K562 (cell line): Measurements from ENCODE around the gene SCLT1. TPM values are rescaled to one million over a fixed set of nuclear protein-coding genes. Genes with fewer than 3 reads are reported as not detected.

ENCODE experiments used
- ATAC-seq: fragments of 200-7000 bp; cut with Tn5 transposase; 3 replicates; pipeline ENCODE4 v1.9.1; 2020; ENCODE audit warnings: moderate library complexity
- Bru-seq: library from RNA; stranded (reverse); fragments of 400-500 nt; gene quantifications from one replicate; lab custom pipeline; 2021; lab: Mats Ljungman, UMichigan
- BruChase-seq, 2 experiments: library from RNA; stranded (reverse); fragments of 400-500 nt; gene quantifications; one replicate each; lab custom pipeline; 2021; lab: Mats Ljungman, UMichigan
- BruUV-seq: library from RNA; stranded (reverse); fragments of 400-500 nt; replicated peaks from 2 replicates; lab custom pipeline; 2021; lab: Mats Ljungman, UMichigan
- CTCF ChIA-PET: fragments of 300-600 bp; formaldehyde crosslinking; extraction: SDS; loops from one replicate; lab custom pipeline; 2021; ENCODE audit warnings: low intra/inter-chr PET ratio; lab: Yijun Ruan, JAX
- POLR2A ChIA-PET: fragments of 300-600, 350-650 bp; sonication (Branson Sonifier 250); formaldehyde crosslinking; extraction: SDS; loops from one replicate; lab custom pipeline; 2021; ENCODE audit warnings: antibody characterized with exemption, inconsistent platforms; lab: Yijun Ruan, JAX
- DNase-seq, 4 experiments: peaks; one replicate each; pipeline versions ENCODE4 v3.0.0 to v3.0.0-alpha.2; 2011 to 2018; ENCODE audit warnings: low spot score in 3 of 4, mixed read lengths in 3 of 4; ENCODE audit errors: extremely low read depth in 1 of 4
- FAIRE-seq: peaks from 2 replicates; lab custom pipeline; 2011; peaks lifted over from hg19 to GRCh38; lab: Jason Lieb, UNC
- H2AFZ ChIP-seq: 2 replicates; pipeline ENCODE4 v1.6.0; 2011; ENCODE audit warnings: low read depth, low read length, control low read depth, inconsistent platforms
- H3K27ac ChIP-seq: fragments of 200-600 bp; 3 replicates; pipeline ENCODE4 v1.8.0; 2011; ENCODE audit warnings: low read depth, mild to moderate bottlenecking, control low read depth, inconsistent platforms, low read length, moderate library complexity, mixed read lengths; ENCODE audit errors: extremely low read depth
- H3K27me3 ChIP-seq, 2 experiments: fragments of 300-600 bp in 1 of 2; 2 replicates in 1 of 2; 3 replicates in 1 of 2; pipeline versions ENCODE4 v1.6.0 to v1.8.0; 2011; ENCODE audit warnings: inconsistent platforms in 2 of 2, low read length in 2 of 2, mild to moderate bottlenecking in 1 of 2, mixed read lengths in 1 of 2, moderate library complexity in 1 of 2; ENCODE audit not compliant: control insufficient read depth in 2 of 2, insufficient read depth in 2 of 2
- H3K36me3 ChIP-seq: fragments of 300-600 bp; 3 replicates; pipeline ENCODE4 v1.8.0; 2011; ENCODE audit warnings: mild to moderate bottlenecking, low read length, inconsistent platforms; ENCODE audit not compliant: control insufficient read depth, insufficient read depth
- H3K4me1 ChIP-seq, 2 experiments: fragments of 200-600 bp in 1 of 2; replicated peaks in 1 of 2; 2 replicates in 1 of 2; 3 replicates in 1 of 2; pipeline versions ENCODE4 v1.5.1 to v1.8.0; 2011; ENCODE audit warnings: inconsistent platforms in 2 of 2, low read length in 2 of 2, mild to moderate bottlenecking in 1 of 2, mixed read lengths in 1 of 2, moderate library complexity in 1 of 2; ENCODE audit not compliant: control insufficient read depth in 2 of 2, insufficient read depth in 2 of 2
- H3K4me2 ChIP-seq: 2 replicates; pipeline ENCODE4 v1.6.1; 2011; ENCODE audit warnings: low read length, control low read depth, inconsistent platforms, mixed read lengths; ENCODE audit not compliant: insufficient read depth
- H3K4me3 ChIP-seq: fragments of 200-600 bp; sonication (generic), shearing (Covaris generic); 2 replicates; pipeline ENCODE4 v1.5.1; 2016; ENCODE audit warnings: control low read depth, inconsistent platforms
- H3K79me2 ChIP-seq: fragments of 200-600 bp; 3 replicates; pipeline ENCODE4 v1.8.0; 2011; ENCODE audit warnings: low read length, inconsistent platforms; ENCODE audit not compliant: control insufficient read depth, insufficient read depth
- H3K9ac ChIP-seq, 2 experiments: 2 replicates each; pipeline versions ENCODE4 v1.6.0 to v1.6.1; 2011; ENCODE audit warnings: low read depth in 2 of 2, low read length in 2 of 2, control low read depth in 1 of 2, inconsistent platforms in 1 of 2, mild to moderate bottlenecking in 1 of 2, mixed read lengths in 1 of 2; ENCODE audit not compliant: insufficient read depth in 1 of 2
- H3K9me1 ChIP-seq: one replicate; pipeline ENCODE4 v1.6.0; 2011; ENCODE audit warnings: inconsistent platforms, mild to moderate bottlenecking, low read length, moderate library complexity; ENCODE audit not compliant: control insufficient read depth, insufficient read depth
- H3K9me3 ChIP-seq: replicated peaks from 2 replicates; pipeline ENCODE4 v1.5.1; 2011; ENCODE audit warnings: low read depth, low read length, inconsistent platforms; ENCODE audit not compliant: control insufficient read depth, insufficient read depth
- H4K20me1 ChIP-seq: replicated peaks from 2 replicates; pipeline ENCODE4 v1.6.1; 2011; ENCODE audit warnings: low read length, inconsistent platforms, mixed read lengths; ENCODE audit not compliant: control insufficient read depth, insufficient read depth
- FOXK2 ChIP-seq, 2 experiments: fragments of 450-650 bp; IDR thresholded peaks in 1 of 2; conservative IDR thresholded peaks in 1 of 2; 2 replicates each; pipeline ENCODE4 v1.6.1; 2016; ENCODE audit warnings: low read depth in 2 of 2, mild to moderate bottlenecking in 1 of 2
- KAT8 ChIP-seq: fragments of 450-650 bp; IDR thresholded peaks from 2 replicates; pipeline ENCODE4 v1.6.1; 2016; ENCODE audit warnings: low read depth, mild to moderate bottlenecking
- NCOA1 ChIP-seq: fragments of 450-650 bp; IDR thresholded peaks from 2 replicates; pipeline ENCODE4 v1.6.1; 2016; ENCODE audit warnings: low read depth
- POLR2AphosphoS5 ChIP-seq: IDR thresholded peaks from 2 replicates; pipeline ENCODE4 v1.6.1; 2011; ENCODE audit warnings: mild to moderate bottlenecking, low read depth, low read length, moderate library complexity; ENCODE audit not compliant: control insufficient read depth, insufficient read depth
- POLR2H ChIP-seq: IDR thresholded peaks from 2 replicates; pipeline ENCODE4 v1.6.1; 2016; ENCODE audit warnings: missing genetic modification characterization, low read depth, mild to moderate bottlenecking, control low read depth, missing compliant biosample characterization, moderate library complexity
- RNF2 ChIP-seq: sonication (generic); IDR thresholded peaks from 2 replicates; pipeline ENCODE4 v1.6.1; 2016
- SP1 ChIP-seq: sonication (generic); formaldehyde crosslinking; IDR thresholded peaks from 2 replicates; pipeline ENCODE4 v1.8.1; 2022; ENCODE audit warnings: mild to moderate bottlenecking, missing genetic modification reagents
- WGBS: fragments of 100-300 bp; shearing (Covaris generic); methylation state at CpG from one replicate; pipeline ENCODE4 v1.1.6; 2016; ENCODE audit warnings: low coverage, mixed read lengths; ENCODE audit not compliant: insufficient coverage; ENCODE audit errors: missing lambda C conversion rate; 5-methylcytosine and 5-hydroxymethylcytosine counted together
- in situ Hi-C: fragments of 300-500 bp; cut with MboI; formaldehyde crosslinking; loops from 4 replicates; pipeline ENCODE4 v1.15.0; 2018; ENCODE audit warnings: inconsistent platforms, mixed read lengths
- intact Hi-C: fragments of 100-400 bp; cut with micrococcal nuclease; formaldehyde crosslinking; loops from 2 replicates; pipeline ENCODE4 v1.14.2; 2022
- long read RNA-seq, 3 experiments: library from polyadenylated mRNA in 2 of 3; library from RNA in 1 of 3; unstranded in 2 of 3; stranded (forward) in 1 of 3; transcript quantifications; one replicate each; pipeline ENCODE4 v2.0.0, GENCODE V29; 2019 to 2022
- polyA minus RNA-seq, 3 experiments: library from RNA; depleted of rRNA, polyadenylated mRNA; stranded (reverse); fragments of >200 nt; gene quantifications; 2 replicates each; pipeline ENCODE4 v1.2.3, GENCODE V29; 2011
- polyA plus RNA-seq, 8 experiments: library from polyadenylated mRNA; depleted of rRNA in 4 of 8; stranded (reverse) in 5 of 8; unstranded in 3 of 8; fragments of >200 nt; fragmentation: Nextera tagmentation in 2 of 8; fragmentation: Illumina TruSeq in 1 of 8; extraction: Ambion mirVana in 2 of 8; extraction: Trizol in 1 of 8; gene quantifications; 2 replicates each; pipeline versions ENCODE4 v1.2.1 to v1.2.3, GENCODE V29; 2011 to 2014; ENCODE audit warnings: inconsistent platforms in 1 of 8, missing spikeins in 1 of 8
- total RNA-seq, 7 experiments: library from RNA; depleted of rRNA in 6 of 7; stranded (reverse); fragments of >200 nt in 6 of 7; fragmentation: Illumina TruSeq in 2 of 7; extraction: Trizol in 2 of 7; gene quantifications; 2 replicates each; pipeline versions ENCODE4 v1.2.1 to v1.2.3, GENCODE V29; 2011 to 2021; ENCODE audit warnings: low replicate concordance in 1 of 7
- TF ChIP-seq, protein P1 (sequence below), 2 experiments: fragments of 450-650 bp; IDR thresholded peaks; 2 replicates each; pipeline ENCODE4 v1.6.1; 2016
- TF ChIP-seq, protein P2 (sequence below): IDR thresholded peaks from 2 replicates; pipeline ENCODE4 v1.6.1; 2012; ENCODE audit warnings: low read depth, low read length, improper control_type of control experiment, borderline replicate concordance
- TF ChIP-seq, protein P3 (sequence below): fragments of 200-800 bp; sonication (Bioruptor generic); IDR thresholded peaks from 2 replicates; pipeline ENCODE4 v1.6.1; 2017; ENCODE audit warnings: missing genetic modification characterization, missing compliant biosample characterization

SCLT1 gene
- total RNA-seq (2011; cell fraction: chromatin; rRNA removed; ENCODE audit: low replicate concordance), result 30.0 and 69.2 TPM in 2 replicates
- 20.5 and 23.8 TPM in 2 replicates for total RNA-seq (2011; cell fraction: nucleolus; rRNA removed)
- total RNA-seq (2011; cell fraction: nucleoplasm; rRNA removed), result 52.6 and 114 TPM in 2 replicates
- 21.7 TPM in 2 replicates for total RNA-seq (2014; rRNA removed)
- 31.9 and 35.5 TPM in 2 replicates for total RNA-seq (2014; rRNA removed; fragmentation: Illumina TruSeq; extraction: Trizol)
- total RNA-seq (2015; rRNA removed; fragmentation: Illumina TruSeq; extraction: Trizol), result 27.0 and 31.6 TPM in 2 replicates
- 21.3 and 22.2 TPM in 2 replicates for total RNA-seq (2021)
- polyA plus RNA-seq (2011; rRNA removed), result 20.9 and 24.8 TPM in 2 replicates
- 6.5 and 12.9 TPM in 2 replicates for polyA plus RNA-seq (2011; cell fraction: cytosol; rRNA removed)
- 14.5 and 14.8 TPM in 2 replicates for polyA plus RNA-seq (2011; cell fraction: nucleus; rRNA removed)
- 15.2 and 19.8 TPM in 2 replicates for polyA plus RNA-seq (2012)
- 19.1 and 24.2 TPM in 2 replicates for polyA plus RNA-seq (2014; fragmentation: Illumina TruSeq; extraction: Trizol)
- 1 to 10 TPM; 8.0 to 8.6 TPM for polyA plus RNA-seq (2014; fragmentation: Nextera tagmentation; extraction: Ambion mirVana)
- polyA plus RNA-seq (2014; rRNA removed), result 20.4 and 24.9 TPM in 2 replicates
- 28.0 and 35.2 TPM in 2 replicates for polyA minus RNA-seq (2011; rRNA and poly(A)+ RNA removed)
- polyA minus RNA-seq (2011; cell fraction: cytosol; rRNA and poly(A)+ RNA removed), result 9.6 and 11.6 TPM in 2 replicates
- polyA minus RNA-seq (2011; cell fraction: nucleus; rRNA and poly(A)+ RNA removed), result 53.2 and 64.3 TPM in 2 replicates
- percentile 72 among the genes with signal in this experiment for Bru-seq, nascent RNA
- percentile 80 among the genes with signal in this experiment for BruChase-seq, experiment 1, labeled RNA remaining after a 2-hour chase
- percentile 77 among the genes with signal in this experiment for BruChase-seq, experiment 2, labeled RNA remaining after a 6-hour chase
- long read RNA-seq, experiment 1, transcript SCLT1-209 (5 exons, 1,696 nt), result minor isoform, 19 of 119 reads
- long read RNA-seq, experiment 1, transcript SCLT1-201 (21 exons, 3,055 nt), result major isoform, 34 of 119 reads
- long read RNA-seq, experiment 1, transcript SCLT1-208 (6 exons, 2,096 nt), result minor isoform, 12 of 119 reads
- long read RNA-seq, experiment 1, partial matches to known transcripts, result 12 of 119 reads
- long read RNA-seq, experiment 1, other reads (novel, unspliced or antisense), result 41 of 119 reads
- long read RNA-seq, experiment 2, partial matches to known transcripts, result 8 of 19 reads
- long read RNA-seq, experiment 2, other reads (novel, unspliced or antisense), result 7 of 19 reads
- long read RNA-seq, experiment 3, partial matches to known transcripts, result 11 of 26 reads
- long read RNA-seq, experiment 3, other reads (novel, unspliced or antisense), result 9 of 26 reads

DNA sequence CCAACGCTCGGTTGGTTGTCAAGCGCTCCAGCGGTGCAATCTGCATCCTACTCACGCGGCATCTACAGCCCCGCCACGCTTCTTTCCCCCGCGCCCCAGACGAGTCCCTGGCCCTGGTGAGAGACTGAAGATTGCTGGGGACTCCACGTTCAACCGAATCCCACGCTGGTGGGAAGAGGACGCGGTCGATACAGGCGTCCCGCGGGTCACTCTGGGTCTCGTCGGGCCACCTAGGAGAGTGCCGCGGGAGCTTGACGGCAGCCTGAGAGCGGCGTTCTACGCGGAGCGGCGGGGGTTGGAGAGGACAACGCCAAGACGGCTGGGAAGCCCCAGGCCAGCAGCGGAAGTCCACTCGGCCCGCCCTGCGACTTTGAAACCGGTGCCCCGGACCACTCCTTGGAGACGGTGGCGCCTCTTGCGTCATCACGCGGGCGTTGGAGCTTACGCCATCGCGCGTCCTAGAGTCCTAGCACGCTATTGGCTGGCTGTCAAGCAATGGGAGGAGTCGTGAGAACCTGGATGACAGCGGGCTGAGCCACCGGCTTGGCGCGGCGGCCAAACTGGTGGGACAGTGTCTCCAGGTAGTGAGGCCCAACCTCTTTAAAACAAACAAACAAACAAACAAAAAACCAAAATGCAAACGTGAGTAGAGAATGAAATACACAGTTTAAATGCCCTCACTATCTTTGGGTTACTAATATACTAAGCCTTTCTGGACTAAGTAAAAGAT lies at the start of gene SCLT1:
Gene SCLT1 (minus strand): TSS at position 349 of the 730 bp plus-strand sequence. CDS start 436 bp downstream, outside the sequence.
- Histone ChIP-seq H3K4me3 (peak within 1 kb of the TSS; percentile 68), H3K79me2 (peaks cover 87% of the 10 kb centered on the region), H3K4me2 (peak within 1 kb of the TSS; percentile 87), H3K4me1 (peaks cover 0 to 5% of the 10 kb centered on the region in 2 experiments; a peak in 4 of 5 replicates), H2AFZ (peak within 1 kb of the TSS; percentile 90), H3K9me3 (no peaks in the 10 kb centered on the region), H4K20me1 (peaks cover 13% of the 10 kb centered on the region; the same call in 1 of the 2 replicates), H3K9ac (peak within 1 kb of the TSS; percentile 85 to 96), H3K27me3 (no peaks in the 10 kb centered on the region), H3K27ac (peak within 1 kb of the TSS; percentile 93), H3K36me3 (no peaks in the 10 kb centered on the region), H3K9me1 (no peaks in the 10 kb centered on the region)
- no TSS peak for BruUV-seq
- POLR2A ChIA-PET, result interaction anchor here (0.8 to 1.5 kb wide), 6 partner anchors 10 to 75 kb away, joined by 3 to 6 read pairs (median 4); no protein-coding TSS in a partner anchor
- WGBS, result 0% methylated on average over 48 of the region's 57 CpGs
- in situ Hi-C loops, result no loop called here
- DNase-seq, result peak; percentile 93 to 99 (median 94)
- CTCF ChIA-PET, result no interaction called here
- ATAC-seq, result peak; percentile 86
- intact Hi-C loops, result loop anchor here (1.0 to 10.0 kb wide), 3 partner anchors 52 to 519 kb away; no protein-coding TSS in a partner anchor
- peak; percentile 99 for FAIRE-seq
- TF ChIP-seq FOXK2 (conservative IDR thresholded peaks at IDR 0.05 in 1 of 2, IDR thresholded peaks at IDR 0.05 in 1 of 2; ENCODE audit: low read depth in 2 of 2) (peak; percentile 22 to 32; a peak in 1 of 4 replicates), RNF2 (peak; percentile 67; the same call in 1 of the 2 replicates), POLR2H (tag) (peak; percentile 81), NCOA1 (peak; percentile 78; the same call in 1 of the 2 replicates), KAT8 (no peak), POLR2AphosphoS5 (peak; percentile 76), SP1 (CRISPR knock-in tag) (peak; percentile 84)
- TF ChIP-seq, protein P1, sequence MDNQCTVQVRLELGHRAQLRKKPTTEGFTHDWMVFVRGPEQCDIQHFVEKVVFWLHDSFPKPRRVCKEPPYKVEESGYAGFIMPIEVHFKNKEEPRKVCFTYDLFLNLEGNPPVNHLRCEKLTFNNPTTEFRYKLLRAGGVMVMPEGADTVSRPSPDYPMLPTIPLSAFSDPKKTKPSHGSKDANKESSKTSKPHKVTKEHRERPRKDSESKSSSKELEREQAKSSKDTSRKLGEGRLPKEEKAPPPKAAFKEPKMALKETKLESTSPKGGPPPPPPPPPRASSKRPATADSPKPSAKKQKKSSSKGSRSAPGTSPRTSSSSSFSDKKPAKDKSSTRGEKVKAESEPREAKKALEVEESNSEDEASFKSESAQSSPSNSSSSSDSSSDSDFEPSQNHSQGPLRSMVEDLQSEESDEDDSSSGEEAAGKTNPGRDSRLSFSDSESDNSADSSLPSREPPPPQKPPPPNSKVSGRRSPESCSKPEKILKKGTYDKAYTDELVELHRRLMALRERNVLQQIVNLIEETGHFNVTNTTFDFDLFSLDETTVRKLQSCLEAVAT (IDR thresholded peaks at IDR 0.05), result peak; percentile 72 to 88
- TF ChIP-seq, protein P2, sequence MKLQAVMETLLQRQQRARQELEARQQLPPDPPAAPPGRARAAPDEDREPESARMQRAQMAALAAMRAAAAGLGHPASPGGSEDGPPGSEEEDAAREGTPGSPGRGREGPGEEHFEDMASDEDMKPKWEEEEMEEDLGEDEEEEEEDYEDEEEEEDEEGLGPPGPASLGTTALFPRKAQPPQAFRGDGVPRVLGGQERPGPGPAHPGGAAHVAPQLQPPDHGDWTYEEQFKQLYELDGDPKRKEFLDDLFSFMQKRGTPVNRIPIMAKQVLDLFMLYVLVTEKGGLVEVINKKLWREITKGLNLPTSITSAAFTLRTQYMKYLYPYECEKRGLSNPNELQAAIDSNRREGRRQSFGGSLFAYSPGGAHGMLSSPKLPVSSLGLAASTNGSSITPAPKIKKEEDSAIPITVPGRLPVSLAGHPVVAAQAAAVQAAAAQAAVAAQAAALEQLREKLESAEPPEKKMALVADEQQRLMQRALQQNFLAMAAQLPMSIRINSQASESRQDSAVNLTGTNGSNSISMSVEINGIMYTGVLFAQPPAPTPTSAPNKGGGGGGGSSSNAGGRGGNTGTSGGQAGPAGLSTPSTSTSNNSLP, result no peak
- TF ChIP-seq, protein P3, sequence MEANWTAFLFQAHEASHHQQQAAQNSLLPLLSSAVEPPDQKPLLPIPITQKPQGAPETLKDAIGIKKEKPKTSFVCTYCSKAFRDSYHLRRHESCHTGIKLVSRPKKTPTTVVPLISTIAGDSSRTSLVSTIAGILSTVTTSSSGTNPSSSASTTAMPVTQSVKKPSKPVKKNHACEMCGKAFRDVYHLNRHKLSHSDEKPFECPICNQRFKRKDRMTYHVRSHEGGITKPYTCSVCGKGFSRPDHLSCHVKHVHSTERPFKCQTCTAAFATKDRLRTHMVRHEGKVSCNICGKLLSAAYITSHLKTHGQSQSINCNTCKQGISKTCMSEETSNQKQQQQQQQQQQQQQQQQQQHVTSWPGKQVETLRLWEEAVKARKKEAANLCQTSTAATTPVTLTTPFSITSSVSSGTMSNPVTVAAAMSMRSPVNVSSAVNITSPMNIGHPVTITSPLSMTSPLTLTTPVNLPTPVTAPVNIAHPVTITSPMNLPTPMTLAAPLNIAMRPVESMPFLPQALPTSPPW (CRISPR knock-in tag), result peak; percentile 37
